Stimulated activated CD8-positive, alpha-beta memory T cell treated with anti-CD3 and anti-CD28 coated beads, Interleukin-7, amount 100 ng/mL, for 24 hours (primary cell): Measurements from ENCODE around the gene COPS8.
A peak's percentile ranks its signal among the peaks of the same experiment; 100 is the strongest.

Source experiments
- DNase-seq: peaks from one replicate; pipeline ENCODE4 v3.0.0-alpha.2; 2020; ENCODE audit warnings: low read depth

Gene COPS8

GRCh38 chr2:237097911-237098702 is 12.4 kb downstream of the COPS8 start:
- DNase-seq: no peak

- no peak for DNase-seq
These were observed 14.1 kb downstream of the COPS8 start for GRCh38 chr2:237099804-237100203.

GRCh38 chr2:237101118-237101979 is 15.7 kb downstream of the COPS8 start:
- DNase-seq: no peak

GRCh38 chr2:237102428-237102827 is 16.7 kb downstream of the COPS8 start:
- DNase-seq: no peak

GRCh38 chr2:237109421-237109934 is 23.8 kb downstream of the COPS8 start:
- no peak for DNase-seq

GRCh38 chr2:237113026-237113795 is 27.5 kb downstream of the COPS8 start:
- no peak for DNase-seq

- DNase-seq: no peak
These were observed 30.2 kb downstream of the COPS8 start for GRCh38 chr2:237115870-237116269.

GRCh38 chr2:237116431-237116830 is 30.7 kb downstream of the COPS8 start:
- no peak for DNase-seq

- no peak for DNase-seq
These were observed 32.3 kb downstream of the COPS8 start for GRCh38 chr2:237118025-237118424.

- DNase-seq: no peak
These were observed 33.0 kb downstream of the COPS8 start for GRCh38 chr2:237118561-237119155.

GRCh38 chr2:237120916-237121315 is 35.2 kb downstream of the COPS8 start:
- DNase-seq: no peak

GRCh38 chr2:237121321-237121720 is 35.6 kb downstream of the COPS8 start:
- no peak for DNase-seq

- DNase-seq: peak; percentile 29
These were observed 36.6 kb downstream of the COPS8 start for GRCh38 chr2:237122214-237122666.

- no peak for DNase-seq
These were observed 39.1 kb downstream of the COPS8 start for GRCh38 chr2:237124820-237125219.

- DNase-seq: no peak
These were observed 40.3 kb downstream of the COPS8 start for GRCh38 chr2:237125967-237126366.

- no peak for DNase-seq
These were observed 41.0 kb downstream of the COPS8 start for GRCh38 chr2:237126519-237127174.

GRCh38 chr2:237128026-237128703 is 42.5 kb downstream of the COPS8 start:
- DNase-seq: peak; percentile 30

- DNase-seq: no peak
These were observed 43.3 kb downstream of the COPS8 start for GRCh38 chr2:237128845-237129592.

GRCh38 chr2:237129625-237130263 is 44.1 kb downstream of the COPS8 start:
- DNase-seq: no peak
